CD4-positive, alpha-beta T cell (primary cell): ENCODE measurements around the gene CDK5RAP1. TPM values are rescaled to one million over a fixed set of nuclear protein-coding genes. Genes with fewer than 3 reads are reported as not detected.

Source experiments
- ATAC-seq: fragments of 200-7000 bp; cut with Tn5 transposase; one replicate; pipeline ENCODE4 v1.10.0; 2022; ENCODE audit warnings: mild to moderate bottlenecking; ENCODE audit not compliant: poor library complexity
- CTCF ChIA-PET: fragments of 350-600 bp; sonication (Branson Sonifier 250); formaldehyde crosslinking; loops from one replicate; lab custom pipeline; 2021; ENCODE audit warnings: antibody characterized with exemption, inconsistent platforms; lab: Charles Lee
- POLR2A ChIA-PET: fragments of 350-600 bp; sonication (Branson Sonifier 250); formaldehyde crosslinking; loops from one replicate; lab custom pipeline; 2021; ENCODE audit warnings: antibody characterized with exemption, inconsistent platforms; lab: Charles Lee
- DNase-seq, 14 experiments: peaks; one replicate each; pipeline ENCODE4 v3.0.0-alpha.2; 2013 to 2020; ENCODE audit warnings: mixed read lengths in 2 of 14
- H3K27ac ChIP-seq, 2 donors: one replicate each; pipeline versions ENCODE4 v1.5.1 to v1.7.0; 2013; ENCODE audit warnings: low read length in 2 of 2, low read depth in 1 of 2, mild to moderate bottlenecking in 1 of 2
- H3K27me3 ChIP-seq, 2 experiments: 1 replicate in 1 of 2; 2 replicates in 1 of 2; pipeline versions ENCODE4 v1.6.1 to v1.7.0; 2013; ENCODE audit warnings: low read length in 2 of 2, control low read depth in 1 of 2, mild to moderate bottlenecking in 1 of 2, moderate library complexity in 1 of 2; ENCODE audit not compliant: insufficient read depth in 2 of 2, control insufficient read depth in 1 of 2
- H3K36me3 ChIP-seq: one replicate; pipeline ENCODE4 v1.6.1; 2013; ENCODE audit warnings: low read length, control low read depth; ENCODE audit not compliant: insufficient read depth
- H3K4me1 ChIP-seq: one replicate; pipeline ENCODE4 v1.6.1; 2013; ENCODE audit warnings: low read length, control low read depth; ENCODE audit not compliant: insufficient read depth
- H3K4me3 ChIP-seq: one replicate; pipeline ENCODE4 v1.5.1; 2013; ENCODE audit warnings: mild to moderate bottlenecking, low read length, moderate library complexity
- H3K9me3 ChIP-seq, 2 experiments: 1 replicate in 1 of 2; 2 replicates in 1 of 2; pipeline versions ENCODE4 v1.6.1 to v1.7.0; 2013; ENCODE audit warnings: low read length in 2 of 2, mild to moderate bottlenecking in 2 of 2, control low read depth in 1 of 2, moderate library complexity in 1 of 2; ENCODE audit not compliant: control insufficient read depth in 1 of 2, insufficient read depth in 1 of 2
- H3K27ac Mint-ChIP-seq: one replicate; pipeline ENCODE4 v1.8.0; 2020; ENCODE audit warnings: mixed read lengths
- H3K27me3 Mint-ChIP-seq: one replicate; pipeline ENCODE4 v1.8.0; 2021; ENCODE audit warnings: mixed read lengths
- H3K36me3 Mint-ChIP-seq: one replicate; pipeline ENCODE4 v1.8.0; 2021; ENCODE audit warnings: low read depth, mixed read lengths
- H3K4me1 Mint-ChIP-seq: one replicate; pipeline ENCODE4 v1.8.0; 2021; ENCODE audit warnings: low read depth, mixed read lengths
- H3K4me3 Mint-ChIP-seq: one replicate; pipeline ENCODE4 v1.8.0; 2020; ENCODE audit warnings: mild to moderate bottlenecking, mixed read lengths
- H3K9me3 Mint-ChIP-seq: one replicate; pipeline ENCODE4 v1.8.0; 2020; ENCODE audit warnings: mixed read lengths
- intact Hi-C, 2 experiments: fragments of 100-400 bp; cut with DNase I in 1 of 2; cut with micrococcal nuclease in 1 of 2; formaldehyde crosslinking; loops; one replicate each; pipeline versions ENCODE4 v1.15.1 to v1.9.0; 2023 to 2025; cut with DNase I, micrococcal nuclease
- total RNA-seq, 174 experiments: library from RNA in 2 of 174; stranded (reverse) in 2 of 174; gene quantifications; one replicate each; pipeline ENCODE4 v1.2.3 and lab custom pipeline; 2021 to 2026
- TF ChIP-seq, protein P1 (sequence below): fragments of 200-600 bp; IDR thresholded peaks from one replicate; pipeline ENCODE4 v1.8.0; 2022; ENCODE audit warnings: antibody characterized with exemption, mild to moderate bottlenecking

Gene CDK5RAP1
- total RNA-seq, 2 experiments from 2014 or later = 59.7 to 63.0 TPM

DNA sequence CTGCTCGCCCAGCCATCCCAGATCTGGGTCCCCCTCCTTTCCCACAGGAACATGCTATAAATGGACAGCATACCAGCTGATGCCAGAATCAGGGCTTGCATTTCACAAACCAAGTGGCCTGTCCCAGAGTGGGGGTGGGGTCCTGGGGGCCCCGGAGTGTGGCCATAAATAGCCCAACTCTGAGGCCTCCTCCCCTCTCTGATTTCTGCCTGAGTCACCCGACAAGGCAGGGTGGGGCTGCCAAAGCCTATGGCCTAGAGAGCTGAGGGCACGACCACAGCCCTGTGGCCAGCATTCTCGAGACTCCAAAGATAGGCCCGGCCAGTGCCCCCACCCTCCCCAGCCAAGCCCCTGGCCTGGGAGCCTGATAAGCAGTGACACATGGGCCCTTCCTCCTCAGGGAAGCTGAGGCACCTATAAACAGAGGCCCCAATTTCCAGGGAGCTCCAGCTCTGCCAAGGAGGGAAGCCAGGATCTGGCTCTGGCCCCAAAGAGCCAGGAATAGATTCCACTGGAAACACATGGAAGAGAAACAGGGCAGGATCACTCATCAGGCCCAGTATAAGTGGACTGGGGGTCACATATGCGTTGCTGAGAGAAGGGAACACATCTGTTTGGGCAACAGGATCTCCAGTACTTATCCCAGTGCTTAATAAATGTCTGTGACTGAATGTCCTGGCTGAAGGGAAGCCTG, 22.0 kb upstream of the CDK5RAP1 start:
- intact Hi-C loops = no loop called here
- DNase-seq (no peak), ATAC-seq (no peak)
- no peaks in the 10 kb centered on the region for H3K4me1 ChIP-seq
- ChIA-PET POLR2A (no interaction called here), CTCF (no interaction called here)
- no peak overlapping the region for H3K27ac ChIP-seq
- H3K4me3 Mint-ChIP-seq = no peak overlapping the region
- TF ChIP-seq, protein P1, sequence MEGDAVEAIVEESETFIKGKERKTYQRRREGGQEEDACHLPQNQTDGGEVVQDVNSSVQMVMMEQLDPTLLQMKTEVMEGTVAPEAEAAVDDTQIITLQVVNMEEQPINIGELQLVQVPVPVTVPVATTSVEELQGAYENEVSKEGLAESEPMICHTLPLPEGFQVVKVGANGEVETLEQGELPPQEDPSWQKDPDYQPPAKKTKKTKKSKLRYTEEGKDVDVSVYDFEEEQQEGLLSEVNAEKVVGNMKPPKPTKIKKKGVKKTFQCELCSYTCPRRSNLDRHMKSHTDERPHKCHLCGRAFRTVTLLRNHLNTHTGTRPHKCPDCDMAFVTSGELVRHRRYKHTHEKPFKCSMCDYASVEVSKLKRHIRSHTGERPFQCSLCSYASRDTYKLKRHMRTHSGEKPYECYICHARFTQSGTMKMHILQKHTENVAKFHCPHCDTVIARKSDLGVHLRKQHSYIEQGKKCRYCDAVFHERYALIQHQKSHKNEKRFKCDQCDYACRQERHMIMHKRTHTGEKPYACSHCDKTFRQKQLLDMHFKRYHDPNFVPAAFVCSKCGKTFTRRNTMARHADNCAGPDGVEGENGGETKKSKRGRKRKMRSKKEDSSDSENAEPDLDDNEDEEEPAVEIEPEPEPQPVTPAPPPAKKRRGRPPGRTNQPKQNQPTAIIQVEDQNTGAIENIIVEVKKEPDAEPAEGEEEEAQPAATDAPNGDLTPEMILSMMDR = no peak
- H3K36me3 Mint-ChIP-seq = no peaks in the 10 kb centered on the region
- no peaks in the 10 kb centered on the region for H3K9me3 Mint-ChIP-seq
- H3K27me3 Mint-ChIP-seq = no peaks in the 10 kb centered on the region
- no peaks in the 10 kb centered on the region for H3K9me3 ChIP-seq
- H3K36me3 ChIP-seq = no peaks in the 10 kb centered on the region
- H3K4me1 Mint-ChIP-seq = no peaks in the 10 kb centered on the region
- H3K4me3 ChIP-seq = no peak overlapping the region
- no peaks in the 10 kb centered on the region for H3K27me3 ChIP-seq
- no peak overlapping the region for H3K27ac Mint-ChIP-seq

DNA sequence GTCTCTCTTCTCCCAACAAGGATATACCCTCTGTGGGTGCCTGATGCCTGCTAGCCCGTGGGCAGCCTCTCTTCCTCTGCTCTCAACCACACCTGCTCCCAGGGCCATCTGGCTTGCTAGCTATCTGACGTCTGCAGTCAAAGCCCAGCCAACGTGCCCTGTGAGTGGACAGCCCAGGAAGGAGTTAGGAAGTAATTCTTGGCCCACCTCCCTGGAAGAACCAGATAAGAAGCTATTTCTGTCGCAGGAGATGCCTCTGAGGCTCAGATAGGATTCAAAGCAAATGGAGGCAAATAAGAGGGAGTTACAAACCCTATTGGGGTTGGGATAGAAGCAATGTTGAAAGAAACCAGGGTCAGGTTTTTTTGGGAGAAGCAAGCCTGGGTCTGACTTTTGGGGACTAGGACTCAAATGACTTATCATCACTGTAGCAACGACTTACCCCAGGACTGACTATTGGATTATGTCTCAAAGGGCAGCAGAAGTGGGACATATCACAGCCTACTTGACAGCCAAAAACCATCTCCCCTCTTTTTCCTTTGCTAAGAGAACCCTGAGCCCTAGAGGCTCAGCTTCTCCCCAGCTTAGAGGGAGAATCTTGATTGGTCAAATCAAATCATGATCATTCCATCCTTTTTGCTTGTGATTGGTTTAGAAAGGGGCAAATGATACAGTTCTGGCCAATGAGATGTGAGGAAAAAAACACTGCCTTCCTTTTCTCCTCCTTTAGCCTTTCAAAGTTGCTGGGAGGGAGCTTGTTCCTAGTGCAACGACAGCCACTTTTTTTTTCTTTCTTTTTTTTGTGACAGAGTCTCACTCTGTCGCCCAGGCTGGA, 18.0 kb upstream of the CDK5RAP1 start:
- no peaks in the 10 kb centered on the region for H3K9me3 ChIP-seq
- no peak for ATAC-seq
- no peak overlapping the region for H3K27ac ChIP-seq
- intact Hi-C loops = no loop called here
- H3K4me3 ChIP-seq = no peak overlapping the region
- ChIA-PET POLR2A (no interaction called here), CTCF (interaction anchor here (0.7 kb wide), 1 partner anchor 1228 kb away, joined by 3 read pairs; no protein-coding TSS in a partner anchor)
- H3K27me3 ChIP-seq = no peaks in the 10 kb centered on the region
- no peaks in the 10 kb centered on the region for H3K4me1 ChIP-seq
- no peak for DNase-seq
- no peaks in the 10 kb centered on the region for H3K36me3 ChIP-seq
- Mint-ChIP-seq H3K4me1 (no peaks in the 10 kb centered on the region), H3K27ac (no peak overlapping the region), H3K4me3 (no peak overlapping the region), H3K9me3 (no peaks in the 10 kb centered on the region), H3K27me3 (no peaks in the 10 kb centered on the region), H3K36me3 (no peaks in the 10 kb centered on the region)
- TF ChIP-seq, protein P1 = no peak

DNA sequence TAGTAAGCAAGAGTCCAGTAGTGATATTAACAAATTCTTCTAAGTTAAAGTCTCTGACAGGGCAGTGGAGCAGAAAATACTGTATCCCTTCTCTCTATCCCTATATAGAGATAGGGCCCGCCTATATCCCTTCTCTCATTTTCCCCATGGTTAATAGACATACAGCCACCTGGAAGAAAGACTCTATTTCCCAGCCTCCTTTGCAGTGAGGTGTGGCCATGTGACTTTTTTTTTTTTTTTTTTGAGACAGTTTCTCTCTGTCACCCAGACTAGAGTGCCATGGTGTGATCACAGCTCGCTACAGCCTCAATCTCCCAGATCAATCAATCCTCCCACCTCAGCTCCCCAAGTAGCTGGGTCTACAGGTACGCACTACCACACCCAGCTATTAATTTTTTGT, 16.7 kb upstream of the CDK5RAP1 start:
- H3K27me3 ChIP-seq = no peaks in the 10 kb centered on the region
- CTCF ChIA-PET = no interaction called here
- H3K9me3 ChIP-seq = no peaks in the 10 kb centered on the region
- TF ChIP-seq, protein P1 = no peak
- no peak for DNase-seq
- Mint-ChIP-seq H3K4me1 (no peaks in the 10 kb centered on the region), H3K27me3 (no peaks in the 10 kb centered on the region), H3K27ac (no peak overlapping the region), H3K9me3 (no peaks in the 10 kb centered on the region), H3K36me3 (no peaks in the 10 kb centered on the region), H3K4me3 (no peak overlapping the region)
- no peaks in the 10 kb centered on the region for H3K36me3 ChIP-seq
- intact Hi-C loops = no loop called here
- POLR2A ChIA-PET = no interaction called here
- ATAC-seq = no peak
- no peaks in the 10 kb centered on the region for H3K4me1 ChIP-seq
- no peak overlapping the region for H3K4me3 ChIP-seq
- no peak overlapping the region for H3K27ac ChIP-seq
